ENCODE data around the gene DUSP1.

DNA sequence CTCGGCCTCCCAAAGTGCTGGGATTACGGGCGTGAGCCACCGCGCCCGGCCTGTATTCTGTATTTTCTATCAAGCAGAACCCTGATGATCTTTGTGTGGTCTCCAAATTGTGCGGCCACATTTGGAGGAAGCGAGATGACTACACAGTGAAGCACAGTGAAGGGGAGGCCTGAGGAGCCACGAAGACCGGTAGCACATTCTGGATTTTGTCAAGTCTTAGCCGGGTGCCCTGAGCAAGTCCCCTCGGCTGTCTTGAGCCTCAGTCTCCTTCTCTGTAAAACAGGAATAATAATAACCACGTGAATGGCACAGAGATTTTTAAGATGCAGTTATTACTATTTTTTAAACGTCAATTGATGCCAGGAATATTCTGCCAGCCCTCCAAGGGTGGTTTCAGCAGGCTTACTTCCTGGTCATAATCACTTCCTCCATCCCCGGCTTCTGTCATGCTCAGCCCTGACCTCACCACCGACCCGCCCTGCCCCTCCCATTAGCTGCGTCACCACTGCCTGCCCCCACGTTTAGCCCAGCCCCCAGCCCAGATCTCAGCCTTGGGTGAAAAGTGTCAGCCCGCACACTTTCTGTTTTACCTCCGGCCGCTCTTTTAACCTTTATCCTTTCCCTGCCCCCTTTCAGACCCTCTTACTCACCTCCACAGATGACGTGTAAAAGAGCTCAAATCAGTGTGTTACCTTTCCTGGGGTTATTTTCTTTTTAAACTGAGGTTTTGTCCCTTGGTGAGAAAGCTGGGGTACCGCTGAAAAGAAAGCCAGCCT lies 36.1 kb upstream of the DUSP1 start:
- TF ChIP-seq YY1 (IDR thresholded peaks at IDR 0.05; ENCODE audit: low read depth) (no peak), TAF1 (IDR thresholded peaks at IDR 0.05; ENCODE audit: low read depth) (no peak), RAD21 (IDR thresholded peaks at IDR 0.05; ENCODE audit: low read depth) (no peak), TEAD4 (IDR thresholded peaks at IDR 0.05) (no peak)
- TF ChIP-seq, protein P1, sequence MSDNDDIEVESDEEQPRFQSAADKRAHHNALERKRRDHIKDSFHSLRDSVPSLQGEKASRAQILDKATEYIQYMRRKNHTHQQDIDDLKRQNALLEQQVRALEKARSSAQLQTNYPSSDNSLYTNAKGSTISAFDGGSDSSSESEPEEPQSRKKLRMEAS (IDR thresholded peaks at IDR 0.05) = no peak
- TF ChIP-seq, protein P2, sequence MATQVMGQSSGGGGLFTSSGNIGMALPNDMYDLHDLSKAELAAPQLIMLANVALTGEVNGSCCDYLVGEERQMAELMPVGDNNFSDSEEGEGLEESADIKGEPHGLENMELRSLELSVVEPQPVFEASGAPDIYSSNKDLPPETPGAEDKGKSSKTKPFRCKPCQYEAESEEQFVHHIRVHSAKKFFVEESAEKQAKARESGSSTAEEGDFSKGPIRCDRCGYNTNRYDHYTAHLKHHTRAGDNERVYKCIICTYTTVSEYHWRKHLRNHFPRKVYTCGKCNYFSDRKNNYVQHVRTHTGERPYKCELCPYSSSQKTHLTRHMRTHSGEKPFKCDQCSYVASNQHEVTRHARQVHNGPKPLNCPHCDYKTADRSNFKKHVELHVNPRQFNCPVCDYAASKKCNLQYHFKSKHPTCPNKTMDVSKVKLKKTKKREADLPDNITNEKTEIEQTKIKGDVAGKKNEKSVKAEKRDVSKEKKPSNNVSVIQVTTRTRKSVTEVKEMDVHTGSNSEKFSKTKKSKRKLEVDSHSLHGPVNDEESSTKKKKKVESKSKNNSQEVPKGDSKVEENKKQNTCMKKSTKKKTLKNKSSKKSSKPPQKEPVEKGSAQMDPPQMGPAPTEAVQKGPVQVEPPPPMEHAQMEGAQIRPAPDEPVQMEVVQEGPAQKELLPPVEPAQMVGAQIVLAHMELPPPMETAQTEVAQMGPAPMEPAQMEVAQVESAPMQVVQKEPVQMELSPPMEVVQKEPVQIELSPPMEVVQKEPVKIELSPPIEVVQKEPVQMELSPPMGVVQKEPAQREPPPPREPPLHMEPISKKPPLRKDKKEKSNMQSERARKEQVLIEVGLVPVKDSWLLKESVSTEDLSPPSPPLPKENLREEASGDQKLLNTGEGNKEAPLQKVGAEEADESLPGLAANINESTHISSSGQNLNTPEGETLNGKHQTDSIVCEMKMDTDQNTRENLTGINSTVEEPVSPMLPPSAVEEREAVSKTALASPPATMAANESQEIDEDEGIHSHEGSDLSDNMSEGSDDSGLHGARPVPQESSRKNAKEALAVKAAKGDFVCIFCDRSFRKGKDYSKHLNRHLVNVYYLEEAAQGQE (IDR thresholded peaks at IDR 0.05; ENCODE audit: low read depth) = no peak

Data from Ishikawa (cell line).